Osteoblast (primary cell): ENCODE results near the gene RAMP3. TPM values are rescaled to one million over a fixed set of nuclear protein-coding genes. Genes with fewer than 3 reads are reported as not detected.

Experiments
- DNase-seq: peaks from one replicate; pipeline ENCODE4 v3.0.0; 2011; ENCODE audit warnings: low spot score, mixed read lengths; ENCODE audit not compliant: insufficient read length; ENCODE audit errors: missing footprints
- H2AFZ ChIP-seq: 2 replicates; pipeline ENCODE4 v1.6.0; 2011; ENCODE audit warnings: mild to moderate bottlenecking, low read length
- H3K27ac ChIP-seq: 2 replicates; pipeline ENCODE4 v1.5.1; 2011; ENCODE audit warnings: mild to moderate bottlenecking, low read depth, low read length, moderate library complexity
- H3K27me3 ChIP-seq: 2 replicates; pipeline ENCODE4 v1.6.0; 2012; ENCODE audit warnings: mild to moderate bottlenecking, control low read depth, inconsistent platforms, low read length, moderate library complexity; ENCODE audit not compliant: insufficient read depth
- H3K36me3 ChIP-seq: 2 replicates; pipeline ENCODE4 v1.5.1; 2011; ENCODE audit warnings: mild to moderate bottlenecking, low read length, control low read depth, moderate library complexity; ENCODE audit not compliant: insufficient read depth
- H3K4me1 ChIP-seq: 2 replicates; pipeline ENCODE4 v1.5.1; 2011; ENCODE audit warnings: mild to moderate bottlenecking, low read length, control low read depth, moderate library complexity; ENCODE audit not compliant: insufficient read depth
- H3K4me2 ChIP-seq: 2 replicates; pipeline ENCODE4 v1.6.0; 2011; ENCODE audit warnings: mild to moderate bottlenecking, low read length; ENCODE audit not compliant: insufficient read depth
- H3K4me3 ChIP-seq: fragments of 200-600 bp; sonication (generic); 3 replicates; pipeline ENCODE4 v1.5.1; 2012; ENCODE audit warnings: mild to moderate bottlenecking, low read length, inconsistent platforms; ENCODE audit not compliant: insufficient read depth
- H3K79me2 ChIP-seq: 2 replicates; pipeline ENCODE4 v1.6.0; 2012; ENCODE audit warnings: mild to moderate bottlenecking, low read length, control low read depth, inconsistent platforms; ENCODE audit not compliant: insufficient read depth
- H3K9me3 ChIP-seq: 2 replicates; pipeline ENCODE4 v1.5.1; 2011; ENCODE audit warnings: low read depth, low read length, control low read depth
- H4K20me1 ChIP-seq: 2 replicates; pipeline ENCODE4 v1.6.0; 2012; ENCODE audit warnings: mild to moderate bottlenecking, low read length, control low read depth; ENCODE audit not compliant: insufficient read depth
- total RNA-seq: library from RNA; depleted of rRNA; stranded (reverse); fragments of >200 nt; gene quantifications from 2 replicates; pipeline ENCODE4 v1.2.3, GENCODE V29; 2012
- TF ChIP-seq, protein P1 (sequence below): IDR thresholded peaks from 2 replicates; pipeline ENCODE4 v1.5.1; 2011; ENCODE audit warnings: mild to moderate bottlenecking, low read depth, low read length, moderate library complexity; ENCODE audit errors: extremely low read depth

The RAMP3 gene
- total RNA-seq, 1 donor = not detected

DNA sequence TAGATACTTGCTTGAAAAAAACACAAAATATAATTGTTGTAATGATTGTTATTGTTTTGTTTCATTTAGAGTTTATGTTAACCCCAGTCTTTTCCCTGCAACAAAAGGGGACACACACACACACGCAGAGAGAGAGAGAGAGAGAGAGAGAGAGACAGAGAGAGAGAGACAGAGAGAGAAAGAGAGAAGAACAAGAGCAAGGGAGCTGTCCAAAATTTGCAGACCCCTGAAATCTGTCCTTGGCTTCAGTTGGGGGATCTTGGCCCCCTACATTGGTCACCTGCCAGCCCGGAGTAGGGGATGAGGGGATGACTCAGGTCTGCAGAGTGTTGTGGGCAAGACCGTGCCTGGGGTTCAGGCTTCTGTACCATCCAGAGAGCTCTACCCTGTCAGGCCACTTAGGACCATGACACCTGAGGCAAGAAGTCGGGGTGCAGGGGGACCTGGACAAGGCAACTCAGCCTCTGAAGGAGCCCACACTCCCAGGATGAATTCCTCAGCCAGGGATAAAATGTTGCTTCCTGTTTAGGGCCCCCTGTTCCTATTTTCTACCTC, 73.1 kb downstream of the RAMP3 start:
- Histone ChIP-seq H4K20me1 (no peaks in the 10 kb centered on the region), H3K27me3 (peaks cover 32% of the 10 kb centered on the region), H3K36me3 (no peaks in the 10 kb centered on the region), H3K4me2 (no peak overlapping the region), H3K9me3 (no peaks in the 10 kb centered on the region), H3K4me1 (no peaks in the 10 kb centered on the region), H3K4me3 (no peak overlapping the region), H3K79me2 (no peaks in the 10 kb centered on the region), H3K27ac (no peak overlapping the region), H2AFZ (no peak overlapping the region)
- TF ChIP-seq, protein P1, sequence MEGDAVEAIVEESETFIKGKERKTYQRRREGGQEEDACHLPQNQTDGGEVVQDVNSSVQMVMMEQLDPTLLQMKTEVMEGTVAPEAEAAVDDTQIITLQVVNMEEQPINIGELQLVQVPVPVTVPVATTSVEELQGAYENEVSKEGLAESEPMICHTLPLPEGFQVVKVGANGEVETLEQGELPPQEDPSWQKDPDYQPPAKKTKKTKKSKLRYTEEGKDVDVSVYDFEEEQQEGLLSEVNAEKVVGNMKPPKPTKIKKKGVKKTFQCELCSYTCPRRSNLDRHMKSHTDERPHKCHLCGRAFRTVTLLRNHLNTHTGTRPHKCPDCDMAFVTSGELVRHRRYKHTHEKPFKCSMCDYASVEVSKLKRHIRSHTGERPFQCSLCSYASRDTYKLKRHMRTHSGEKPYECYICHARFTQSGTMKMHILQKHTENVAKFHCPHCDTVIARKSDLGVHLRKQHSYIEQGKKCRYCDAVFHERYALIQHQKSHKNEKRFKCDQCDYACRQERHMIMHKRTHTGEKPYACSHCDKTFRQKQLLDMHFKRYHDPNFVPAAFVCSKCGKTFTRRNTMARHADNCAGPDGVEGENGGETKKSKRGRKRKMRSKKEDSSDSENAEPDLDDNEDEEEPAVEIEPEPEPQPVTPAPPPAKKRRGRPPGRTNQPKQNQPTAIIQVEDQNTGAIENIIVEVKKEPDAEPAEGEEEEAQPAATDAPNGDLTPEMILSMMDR = no peak
- no peak for DNase-seq

DNA sequence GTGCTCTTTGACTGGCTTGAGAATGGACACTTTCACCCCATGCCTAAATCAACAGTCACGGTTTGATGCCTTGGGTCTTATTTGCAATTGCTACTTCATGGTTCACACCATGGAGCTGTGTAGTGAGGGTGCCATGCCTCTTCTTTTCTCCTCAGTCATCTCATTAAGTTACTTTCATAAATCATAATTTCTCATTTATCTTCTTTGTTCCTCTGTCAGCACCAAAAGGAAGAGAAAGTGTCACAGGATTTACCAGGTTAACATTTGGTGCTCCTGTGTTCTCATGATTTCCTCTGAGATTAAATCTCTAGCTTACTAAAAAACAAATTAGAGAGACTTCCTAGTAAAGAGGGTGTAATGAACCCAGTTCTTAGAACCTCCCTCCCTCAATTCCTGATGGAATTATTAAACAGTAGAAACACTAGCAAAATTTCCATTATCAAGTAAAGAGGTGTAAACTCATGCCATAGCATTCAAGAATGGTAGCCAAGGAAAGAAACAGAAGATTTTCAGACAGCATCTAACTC, 75.7 kb downstream of the RAMP3 start:
- no peaks in the 10 kb centered on the region for H3K4me1 ChIP-seq
- no peak for DNase-seq
- H3K4me3 ChIP-seq = no peak overlapping the region
- H4K20me1 ChIP-seq = no peaks in the 10 kb centered on the region
- no peaks in the 10 kb centered on the region for H3K36me3 ChIP-seq
- H3K79me2 ChIP-seq = no peaks in the 10 kb centered on the region
- no peaks in the 10 kb centered on the region for H3K9me3 ChIP-seq
- H3K4me2 ChIP-seq = no peak overlapping the region
- no peak overlapping the region for H2AFZ ChIP-seq
- peaks cover 32% of the 10 kb centered on the region for H3K27me3 ChIP-seq
- no peak overlapping the region for H3K27ac ChIP-seq
- TF ChIP-seq, protein P1 = no peak

Other genes starting within 250 kb of the RAMP3 start
- 0.29 and 0.36 TPM in 2 replicates for gene MYO1G, start 178.8 kb upstream of the RAMP3 start, total RNA-seq
- 41.8 and 42.3 TPM in 2 replicates for gene CCM2, start 157.6 kb upstream of the RAMP3 start, total RNA-seq
- 0.59 and 0.72 TPM in 2 replicates for gene NACAD, start 68.8 kb upstream of the RAMP3 start, total RNA-seq
- gene TBRG4, start 46.1 kb upstream of the RAMP3 start, total RNA-seq = 41.5 and 43.1 TPM in 2 replicates